Skeletal muscle satellite cell (primary cell): ENCODE data around the gene AFF2.

Experiments
- H3K27me3 ChIP-seq: 2 replicates; pipeline ENCODE4 v1.7.0; 2013; ENCODE audit warnings: low read length; ENCODE audit not compliant: control insufficient read depth, insufficient read depth
- H3K36me3 ChIP-seq: 2 replicates; pipeline ENCODE4 v1.7.0; 2013; ENCODE audit warnings: mild to moderate bottlenecking, control low read depth, low read length; ENCODE audit not compliant: insufficient read depth
- H3K4me1 ChIP-seq: 2 replicates; pipeline ENCODE4 v1.7.0; 2013; ENCODE audit warnings: low read length; ENCODE audit not compliant: control insufficient read depth, insufficient read depth
- H3K4me2 ChIP-seq: 2 replicates; pipeline ENCODE4 v1.7.0; 2013; ENCODE audit warnings: mild to moderate bottlenecking, low read length
- H3K4me3 ChIP-seq: 2 replicates; pipeline ENCODE4 v1.7.0; 2013; ENCODE audit warnings: low read length
- H3K9ac ChIP-seq: 2 replicates; pipeline ENCODE4 v1.7.0; 2013; ENCODE audit warnings: mild to moderate bottlenecking, low read depth, low read length, moderate library complexity
- H3K9me3 ChIP-seq: replicated peaks from 2 replicates; pipeline ENCODE4 v1.7.0; 2013; ENCODE audit warnings: mild to moderate bottlenecking, control low read depth, low read length

AFF2 gene

GRCh38 chrX:148695255-148695654 is 194.8 kb downstream of the AFF2 start:
- H3K9ac ChIP-seq, result no peak overlapping the region
- no peak overlapping the region for H3K4me3 ChIP-seq
- H3K4me1 ChIP-seq, result no peaks in the 10 kb centered on the region
- H3K4me2 ChIP-seq, result no peak overlapping the region
- H3K27me3 ChIP-seq, result no peaks in the 10 kb centered on the region
- H3K36me3 ChIP-seq, result no peaks in the 10 kb centered on the region
- H3K9me3 ChIP-seq, result no peaks in the 10 kb centered on the region

GRCh38 chrX:148698221-148698620 is 197.8 kb downstream of the AFF2 start:
- no peak overlapping the region for H3K9ac ChIP-seq
- no peaks in the 10 kb centered on the region for H3K4me1 ChIP-seq
- H3K9me3 ChIP-seq, result no peaks in the 10 kb centered on the region
- no peaks in the 10 kb centered on the region for H3K27me3 ChIP-seq
- no peaks in the 10 kb centered on the region for H3K36me3 ChIP-seq
- H3K4me3 ChIP-seq, result no peak overlapping the region
- no peak overlapping the region for H3K4me2 ChIP-seq

DNA sequence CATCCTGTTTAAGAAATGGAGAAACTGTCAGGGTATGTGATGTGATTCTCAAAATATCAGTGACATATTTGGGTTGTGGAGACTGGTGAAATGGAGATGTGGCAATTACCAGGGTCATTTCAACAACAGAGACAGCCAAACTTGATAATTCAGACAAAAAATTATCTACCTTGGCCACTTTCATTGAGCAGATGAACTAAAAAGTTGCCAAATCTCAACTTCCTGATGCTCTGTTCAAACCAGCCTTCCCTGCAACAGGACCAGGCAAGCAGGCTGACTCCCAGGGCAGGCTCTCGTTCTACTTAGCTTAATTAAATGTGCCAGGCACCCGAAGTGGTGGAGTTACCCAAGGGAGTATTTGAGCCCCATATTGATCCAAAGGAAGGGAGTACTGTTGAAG is 199.6 kb downstream of the AFF2 start:
- Histone ChIP-seq H3K4me2 (no peak overlapping the region), H3K27me3 (no peaks in the 10 kb centered on the region), H3K36me3 (no peaks in the 10 kb centered on the region), H3K4me3 (no peak overlapping the region), H3K9me3 (no peaks in the 10 kb centered on the region), H3K9ac (no peak overlapping the region), H3K4me1 (no peaks in the 10 kb centered on the region)

DNA sequence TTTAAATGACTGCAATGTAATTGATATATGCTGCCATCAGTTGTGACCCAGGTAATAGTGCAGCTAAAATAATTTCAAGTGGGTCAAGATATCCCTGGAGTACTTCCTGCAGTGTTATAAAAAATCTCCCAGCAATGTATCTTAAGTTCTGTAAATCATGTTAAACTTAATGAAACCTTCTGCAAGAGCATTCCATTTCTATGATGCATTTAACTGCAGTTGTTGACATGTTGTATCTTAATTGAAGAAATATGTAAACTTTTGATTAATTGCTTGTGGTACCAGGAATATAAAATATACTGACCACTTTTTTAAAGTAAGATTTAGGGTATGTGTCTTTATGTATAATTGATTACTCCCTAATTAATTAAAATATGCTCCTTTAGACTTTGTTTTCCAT is 213.6 kb downstream of the AFF2 start:
- Histone ChIP-seq H3K27me3 (no peaks in the 10 kb centered on the region), H3K9me3 (no peaks in the 10 kb centered on the region), H3K4me3 (no peak overlapping the region), H3K4me2 (no peak overlapping the region), H3K36me3 (no peaks in the 10 kb centered on the region), H3K9ac (no peak overlapping the region), H3K4me1 (no peaks in the 10 kb centered on the region)

DNA sequence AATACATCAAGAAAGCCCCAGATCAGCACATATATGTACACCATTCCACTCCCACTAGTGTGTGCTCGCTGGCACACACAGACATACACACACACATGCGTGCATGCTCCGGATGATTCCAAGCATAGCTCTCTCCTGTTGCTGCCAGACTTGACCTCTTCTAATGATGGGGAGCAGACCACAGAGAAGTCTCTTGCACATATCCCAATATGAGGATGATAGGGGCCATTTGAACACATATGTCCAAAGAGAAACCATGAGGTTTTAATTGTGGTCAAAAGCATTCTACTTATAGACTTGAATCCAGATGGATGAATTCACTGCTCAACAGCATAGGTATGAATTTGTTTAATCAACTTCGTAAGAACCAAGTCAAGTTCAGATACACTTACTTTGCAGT is 214.9 kb downstream of the AFF2 start:
- Histone ChIP-seq H3K36me3 (no peaks in the 10 kb centered on the region), H3K4me1 (no peaks in the 10 kb centered on the region), H3K27me3 (no peaks in the 10 kb centered on the region)

DNA sequence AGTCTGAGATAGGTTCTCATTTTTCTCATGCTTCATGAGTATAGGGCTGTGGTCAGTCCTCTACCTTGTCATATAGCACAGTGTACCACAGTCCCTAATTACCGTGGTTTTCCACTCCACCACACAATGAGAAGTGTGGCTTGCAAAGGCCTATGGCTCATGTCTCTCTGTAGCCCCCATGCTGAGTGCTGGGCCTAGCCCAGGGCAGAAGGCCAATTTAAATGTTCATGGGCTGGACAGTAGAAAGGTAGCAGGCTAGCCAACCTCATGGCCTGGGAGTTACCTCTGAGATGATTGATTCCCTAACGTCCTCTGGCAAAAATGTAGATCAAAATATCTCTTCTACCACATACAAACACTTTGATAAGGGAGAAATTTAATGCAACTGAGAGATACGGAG is 222.5 kb downstream of the AFF2 start:
- H3K4me1 ChIP-seq, result no peaks in the 10 kb centered on the region
- H3K9me3 ChIP-seq, result peaks cover 3% of the 10 kb centered on the region
- H3K27me3 ChIP-seq, result no peaks in the 10 kb centered on the region
- no peak overlapping the region for H3K4me3 ChIP-seq
- no peaks in the 10 kb centered on the region for H3K36me3 ChIP-seq
- H3K4me2 ChIP-seq, result no peak overlapping the region
- H3K9ac ChIP-seq, result no peak overlapping the region

More for the DNA sequence above, 214.9 kb downstream of the AFF2 start:
- H3K4me3 ChIP-seq, result no peak overlapping the region
- no peak overlapping the region for H3K4me2 ChIP-seq
- no peaks in the 10 kb centered on the region for H3K9me3 ChIP-seq
- no peak overlapping the region for H3K9ac ChIP-seq

GRCh38 chrX:148723551-148723950 is 223.1 kb downstream of the AFF2 start:
- Histone ChIP-seq H3K36me3 (no peaks in the 10 kb centered on the region), H3K4me1 (no peaks in the 10 kb centered on the region), H3K4me3 (no peak overlapping the region), H3K9ac (no peak overlapping the region), H3K27me3 (no peaks in the 10 kb centered on the region), H3K4me2 (no peak overlapping the region), H3K9me3 (peaks cover 3% of the 10 kb centered on the region)

GRCh38 chrX:148728901-148729300 is 228.5 kb downstream of the AFF2 start:
- Histone ChIP-seq H3K9ac (no peak overlapping the region), H3K27me3 (no peaks in the 10 kb centered on the region), H3K9me3 (no peaks in the 10 kb centered on the region), H3K4me2 (no peak overlapping the region), H3K4me3 (no peak overlapping the region), H3K4me1 (no peaks in the 10 kb centered on the region), H3K36me3 (no peaks in the 10 kb centered on the region)

- H3K36me3 ChIP-seq, result no peaks in the 10 kb centered on the region
- H3K9ac ChIP-seq, result no peak overlapping the region
- no peak overlapping the region for H3K4me3 ChIP-seq
- H3K9me3 ChIP-seq, result no peaks in the 10 kb centered on the region
- H3K27me3 ChIP-seq, result no peaks in the 10 kb centered on the region
- H3K4me1 ChIP-seq, result no peaks in the 10 kb centered on the region
- H3K4me2 ChIP-seq, result no peak overlapping the region
These were observed 232.3 kb downstream of the AFF2 start for GRCh38 chrX:148732743-148733142.

DNA sequence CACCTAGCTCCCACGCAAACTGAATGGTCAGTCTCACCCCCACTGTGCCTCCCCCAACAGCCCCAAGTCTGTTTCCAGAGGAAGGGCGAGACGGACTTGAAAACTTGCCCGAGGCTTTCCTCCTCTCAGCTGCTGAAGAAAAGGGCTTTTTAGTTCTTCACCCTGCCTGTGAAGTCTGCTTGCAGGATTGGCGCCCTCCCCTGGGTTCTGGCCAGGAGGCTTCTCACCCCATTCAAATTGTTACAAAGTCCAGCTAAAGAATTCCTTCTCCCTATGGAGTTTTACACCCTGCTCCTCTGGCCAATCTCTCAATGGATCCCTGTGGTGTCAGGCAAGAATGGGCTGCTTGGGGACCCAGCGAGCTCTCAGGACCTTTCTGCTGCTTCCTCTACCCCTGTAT is 241.0 kb downstream of the AFF2 start:
- Histone ChIP-seq H3K36me3 (no peaks in the 10 kb centered on the region), H3K27me3 (no peaks in the 10 kb centered on the region), H3K4me1 (no peaks in the 10 kb centered on the region), H3K4me3 (no peak overlapping the region), H3K9ac (no peak overlapping the region), H3K4me2 (no peak overlapping the region), H3K9me3 (no peaks in the 10 kb centered on the region)

DNA sequence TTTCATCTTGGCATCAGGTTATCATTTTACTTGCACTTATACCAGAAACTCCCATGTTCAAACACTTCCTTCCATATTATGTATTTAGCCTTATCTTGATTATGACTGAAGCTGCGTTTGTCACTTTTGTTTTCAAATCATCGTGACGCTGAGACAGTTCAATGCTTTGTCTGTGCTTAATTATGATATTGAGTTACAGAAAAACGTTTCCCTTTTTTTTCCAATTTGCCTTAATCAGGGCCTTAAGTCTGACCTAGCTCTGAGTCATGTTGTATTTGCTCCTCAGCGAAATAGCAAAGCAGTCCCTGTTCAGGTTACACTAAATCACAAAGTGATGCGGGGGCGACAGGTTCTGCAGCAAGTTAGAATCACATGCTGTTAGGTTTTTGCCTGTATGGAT is 254.7 kb downstream of the AFF2 start:
- Histone ChIP-seq H3K36me3 (no peaks in the 10 kb centered on the region), H3K9me3 (no peaks in the 10 kb centered on the region), H3K4me1 (no peaks in the 10 kb centered on the region), H3K4me3 (no peak overlapping the region), H3K4me2 (no peak overlapping the region), H3K27me3 (no peaks in the 10 kb centered on the region), H3K9ac (no peak overlapping the region)

DNA sequence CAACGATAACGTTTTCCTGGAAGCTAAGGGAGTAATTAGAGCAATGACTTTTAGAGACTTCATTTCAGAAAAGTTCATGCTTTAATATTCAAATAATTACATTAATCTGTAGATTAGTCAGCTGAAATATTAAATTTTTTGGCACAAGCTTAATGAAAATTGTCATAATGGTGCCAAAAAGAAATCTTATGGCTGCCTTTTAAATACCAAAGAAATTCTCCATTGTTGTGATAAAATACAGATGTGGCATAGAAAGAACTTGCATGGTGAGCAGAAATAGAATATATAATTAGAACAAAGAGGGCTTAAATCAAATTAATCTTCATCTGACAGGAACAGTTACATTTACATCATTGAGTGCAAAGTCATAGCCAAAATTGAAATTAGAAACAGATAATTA is 263.5 kb downstream of the AFF2 start:
- no peak overlapping the region for H3K4me2 ChIP-seq
- H3K4me3 ChIP-seq, result no peak overlapping the region
- H3K4me1 ChIP-seq, result no peaks in the 10 kb centered on the region
- no peaks in the 10 kb centered on the region for H3K36me3 ChIP-seq
- H3K9me3 ChIP-seq, result no peaks in the 10 kb centered on the region
- H3K9ac ChIP-seq, result no peak overlapping the region
- no peaks in the 10 kb centered on the region for H3K27me3 ChIP-seq
